ENCODE measurements around the gene TMEM151B.

The TMEM151B gene

GRCh38 chr6:44333273-44333919 lies 63.1 kb downstream of the TMEM151B start:
- no peak overlapping the region for H3K18ac ChIP-seq (ENCODE audit: low read length)
- no peak overlapping the region for H3K4me2 ChIP-seq (ENCODE audit: low read length)
- no peaks in the 10 kb centered on the region for H3K9me3 ChIP-seq (ENCODE audit: insufficient read depth, low read depth, low read length)
- no peak for DNase-seq
- no peak overlapping the region for H3K4me3 ChIP-seq (ENCODE audit: low read depth, low read length)
- no peak overlapping the region for H4K8ac ChIP-seq (ENCODE audit: low read depth, low read length)
- H3K4ac ChIP-seq (ENCODE audit: low read depth, low read length) = no peak overlapping the region
- H3K79me1 ChIP-seq (ENCODE audit: low read length) = no peaks in the 10 kb centered on the region
- no peak overlapping the region for H4K91ac ChIP-seq (ENCODE audit: low read depth, low read length)
- no peak overlapping the region for H3K27ac ChIP-seq (ENCODE audit: low read depth, low read length)
- no peak overlapping the region for H3K23ac ChIP-seq (ENCODE audit: low read length)
- H3K9ac ChIP-seq (ENCODE audit: low read length) = no peak overlapping the region
- no peak overlapping the region for H2AFZ ChIP-seq (ENCODE audit: insufficient read depth, low read length, poor library complexity)
- H3K4me1 ChIP-seq (ENCODE audit: control insufficient read depth in 1 of 2, insufficient read depth in 2 of 2, low read length in 2 of 2) = no peaks in the 10 kb centered on the region
- H3K14ac ChIP-seq (ENCODE audit: low read length) = no peak overlapping the region
- no peak overlapping the region for H2BK5ac ChIP-seq (ENCODE audit: low read depth, low read length, poor library complexity)
- no peaks in the 10 kb centered on the region for H3K79me2 ChIP-seq (ENCODE audit: control insufficient read depth, insufficient read depth, low read length, poor library complexity)
- peaks cover 2% of the 10 kb centered on the region for H3K27me3 ChIP-seq (ENCODE audit: insufficient read depth, low read length)
- no peak overlapping the region for H2BK120ac ChIP-seq (ENCODE audit: insufficient read depth, low read length, poor library complexity)
- no CpG with 5 or more reads among the region's 11 CpGs for WGBS (ENCODE audit: extremely low coverage, insufficient coverage, insufficient read length)
- H4K12ac ChIP-seq (ENCODE audit: low read depth, low read length) = no peak overlapping the region
- H3K36me3 ChIP-seq (ENCODE audit: control insufficient read depth in 1 of 2, insufficient read depth in 2 of 2, low read length in 2 of 2) = no peaks in the 10 kb centered on the region
- H2AK5ac ChIP-seq (ENCODE audit: low read length) = no peak overlapping the region
- H2BK12ac ChIP-seq (ENCODE audit: low read length) = no peak overlapping the region

GRCh38 chr6:44333942-44334341 lies 63.7 kb downstream of the TMEM151B start:
- no peak overlapping the region for H2BK12ac ChIP-seq (ENCODE audit: low read length)
- H4K91ac ChIP-seq (ENCODE audit: low read depth, low read length) = no peak overlapping the region
- H4K12ac ChIP-seq (ENCODE audit: low read depth, low read length) = no peak overlapping the region
- DNase-seq = no peak
- no peak overlapping the region for H4K8ac ChIP-seq (ENCODE audit: low read depth, low read length)
- no peak overlapping the region for H3K9ac ChIP-seq (ENCODE audit: low read length)
- no peak overlapping the region for H3K4ac ChIP-seq (ENCODE audit: low read depth, low read length)
- no peak overlapping the region for H3K4me3 ChIP-seq (ENCODE audit: low read depth, low read length)
- no peak overlapping the region for H2AK5ac ChIP-seq (ENCODE audit: low read length)
- H3K14ac ChIP-seq (ENCODE audit: low read length) = no peak overlapping the region
- H3K27ac ChIP-seq (ENCODE audit: low read depth, low read length) = no peak overlapping the region
- peaks cover 2% of the 10 kb centered on the region for H3K27me3 ChIP-seq (ENCODE audit: insufficient read depth, low read length)
- WGBS (ENCODE audit: extremely low coverage, insufficient coverage, insufficient read length) = no CpG with 5 or more reads among the region's 5 CpGs
- no peak overlapping the region for H3K23ac ChIP-seq (ENCODE audit: low read length)
- no peaks in the 10 kb centered on the region for H3K4me1 ChIP-seq (ENCODE audit: control insufficient read depth in 1 of 2, insufficient read depth in 2 of 2, low read length in 2 of 2)
- no peaks in the 10 kb centered on the region for H3K36me3 ChIP-seq (ENCODE audit: control insufficient read depth in 1 of 2, insufficient read depth in 2 of 2, low read length in 2 of 2)
- no peaks in the 10 kb centered on the region for H3K9me3 ChIP-seq (ENCODE audit: insufficient read depth, low read depth, low read length)
- no peak overlapping the region for H3K4me2 ChIP-seq (ENCODE audit: low read length)
- H3K79me2 ChIP-seq (ENCODE audit: control insufficient read depth, insufficient read depth, low read length, poor library complexity) = no peaks in the 10 kb centered on the region
- H2BK5ac ChIP-seq (ENCODE audit: low read depth, low read length, poor library complexity) = no peak overlapping the region
- no peak overlapping the region for H2AFZ ChIP-seq (ENCODE audit: insufficient read depth, low read length, poor library complexity)
- H3K79me1 ChIP-seq (ENCODE audit: low read length) = no peaks in the 10 kb centered on the region
- H2BK120ac ChIP-seq (ENCODE audit: insufficient read depth, low read length, poor library complexity) = no peak overlapping the region
- no peak overlapping the region for H3K18ac ChIP-seq (ENCODE audit: low read length)

- H3K14ac ChIP-seq (ENCODE audit: low read length) = no peak overlapping the region
- H2BK5ac ChIP-seq (ENCODE audit: low read depth, low read length, poor library complexity) = no peak overlapping the region
- H3K4me2 ChIP-seq (ENCODE audit: low read length) = no peak overlapping the region
- no peaks in the 10 kb centered on the region for H3K36me3 ChIP-seq (ENCODE audit: control insufficient read depth in 1 of 2, insufficient read depth in 2 of 2, low read length in 2 of 2)
- no peak overlapping the region for H3K9ac ChIP-seq (ENCODE audit: low read length)
- no peak overlapping the region for H3K4me3 ChIP-seq (ENCODE audit: low read depth, low read length)
- no peak overlapping the region for H2AFZ ChIP-seq (ENCODE audit: insufficient read depth, low read length, poor library complexity)
- H3K27me3 ChIP-seq (ENCODE audit: insufficient read depth, low read length) = peaks cover 2% of the 10 kb centered on the region
- no peak overlapping the region for H2BK120ac ChIP-seq (ENCODE audit: insufficient read depth, low read length, poor library complexity)
- no peak overlapping the region for H2AK5ac ChIP-seq (ENCODE audit: low read length)
- no peaks in the 10 kb centered on the region for H3K4me1 ChIP-seq (ENCODE audit: control insufficient read depth in 1 of 2, insufficient read depth in 2 of 2, low read length in 2 of 2)
- no CpG with 5 or more reads among the region's 1 CpG for WGBS (ENCODE audit: extremely low coverage, insufficient coverage, insufficient read length)
- no peak overlapping the region for H4K91ac ChIP-seq (ENCODE audit: low read depth, low read length)
- no peaks in the 10 kb centered on the region for H3K79me1 ChIP-seq (ENCODE audit: low read length)
- no peak overlapping the region for H4K8ac ChIP-seq (ENCODE audit: low read depth, low read length)
- H3K27ac ChIP-seq (ENCODE audit: low read depth, low read length) = no peak overlapping the region
- H3K79me2 ChIP-seq (ENCODE audit: control insufficient read depth, insufficient read depth, low read length, poor library complexity) = no peaks in the 10 kb centered on the region
- no peak overlapping the region for H3K4ac ChIP-seq (ENCODE audit: low read depth, low read length)
- DNase-seq = no peak
- no peak overlapping the region for H3K23ac ChIP-seq (ENCODE audit: low read length)
- H4K12ac ChIP-seq (ENCODE audit: low read depth, low read length) = no peak overlapping the region
- no peak overlapping the region for H2BK12ac ChIP-seq (ENCODE audit: low read length)
- no peaks in the 10 kb centered on the region for H3K9me3 ChIP-seq (ENCODE audit: insufficient read depth, low read depth, low read length)
- H3K18ac ChIP-seq (ENCODE audit: low read length) = no peak overlapping the region
These were observed 65.4 kb downstream of the TMEM151B start for GRCh38 chr6:44335631-44336030.

- DNase-seq = peak; percentile 52 to 86
- Histone ChIP-seq H3K4me1 (ENCODE audit: control insufficient read depth in 1 of 2, insufficient read depth in 2 of 2, low read length in 2 of 2) (no peaks in the 10 kb centered on the region), H3K4ac (ENCODE audit: low read depth, low read length) (no peak overlapping the region), H3K4me3 (ENCODE audit: low read depth, low read length) (no peak overlapping the region), H3K79me1 (ENCODE audit: low read length) (no peaks in the 10 kb centered on the region), H3K36me3 (ENCODE audit: control insufficient read depth in 1 of 2, insufficient read depth in 2 of 2, low read length in 2 of 2) (no peaks in the 10 kb centered on the region), H2AFZ (ENCODE audit: insufficient read depth, low read length, poor library complexity) (no peak overlapping the region), H2BK12ac (ENCODE audit: low read length) (no peak overlapping the region), H4K12ac (ENCODE audit: low read depth, low read length) (no peak overlapping the region), H3K14ac (ENCODE audit: low read length) (no peak overlapping the region), H4K8ac (ENCODE audit: low read depth, low read length) (no peak overlapping the region), H4K91ac (ENCODE audit: low read depth, low read length) (no peak overlapping the region), H3K27ac (ENCODE audit: low read depth, low read length) (no peak overlapping the region), H2BK120ac (ENCODE audit: insufficient read depth, low read length, poor library complexity) (no peak overlapping the region), H3K18ac (ENCODE audit: low read length) (no peak overlapping the region), H2AK5ac (ENCODE audit: low read length) (no peak overlapping the region), H3K9ac (ENCODE audit: low read length) (no peak overlapping the region), H3K79me2 (ENCODE audit: control insufficient read depth, insufficient read depth, low read length, poor library complexity) (no peaks in the 10 kb centered on the region), H3K23ac (ENCODE audit: low read length) (no peak overlapping the region), H3K27me3 (ENCODE audit: insufficient read depth, low read length) (peaks cover 5% of the 10 kb centered on the region), H2BK5ac (ENCODE audit: low read depth, low read length, poor library complexity) (no peak overlapping the region), H3K9me3 (ENCODE audit: insufficient read depth, low read depth, low read length) (no peaks in the 10 kb centered on the region), H3K4me2 (ENCODE audit: low read length) (no peak overlapping the region)
- no CpG with 5 or more reads among the region's 11 CpGs for WGBS (ENCODE audit: extremely low coverage, insufficient coverage, insufficient read length)
These were observed 68.2 kb downstream of the TMEM151B start for GRCh38 chr6:44338228-44339122.

Data from trophoblast cell (in vitro differentiated cells and primary cell).